Astrocyte (in vitro differentiated cells and primary cell): ENCODE measurements around the gene ZFYVE19. TPM values are rescaled to one million over a fixed set of nuclear protein-coding genes. Genes with fewer than 3 reads are reported as not detected.

Experiments
- DNase-seq: peaks from one replicate; pipeline ENCODE4 v3.0.0-alpha.2; 2010; ENCODE audit warnings: low read depth
- FAIRE-seq: peaks from 2 replicates; lab custom pipeline; 2011; peaks lifted over from hg19 to GRCh38; lab: Jason Lieb, UNC
- H2AFZ ChIP-seq: 2 replicates; pipeline ENCODE4 v1.6.0; 2012; ENCODE audit warnings: low read depth, low read length, inconsistent platforms
- H3K27ac ChIP-seq: 2 replicates; pipeline ENCODE4 v1.5.1; 2011; ENCODE audit warnings: low read depth, low read length, inconsistent platforms
- H3K27me3 ChIP-seq: 2 replicates; pipeline ENCODE4 v1.6.0; 2011; ENCODE audit warnings: low read length, inconsistent platforms; ENCODE audit not compliant: insufficient read depth
- H3K36me3 ChIP-seq: 2 replicates; pipeline ENCODE4 v1.5.1; 2011; ENCODE audit warnings: low read length, inconsistent platforms; ENCODE audit not compliant: insufficient read depth
- H3K4me1 ChIP-seq: 2 replicates; pipeline ENCODE4 v1.5.1; 2011; ENCODE audit warnings: low read length, inconsistent platforms; ENCODE audit not compliant: insufficient read depth
- H3K4me2 ChIP-seq: 2 replicates; pipeline ENCODE4 v1.6.0; 2012; ENCODE audit warnings: low read length, inconsistent platforms
- H3K4me3 ChIP-seq: 2 replicates; pipeline ENCODE4 v1.5.1; 2011; ENCODE audit warnings: low read depth, mild to moderate bottlenecking, low read length, inconsistent platforms; ENCODE audit not compliant: insufficient read depth
- H3K79me2 ChIP-seq: 2 replicates; pipeline ENCODE4 v1.6.0; 2012; ENCODE audit warnings: mild to moderate bottlenecking, low read length, inconsistent platforms; ENCODE audit not compliant: insufficient read depth
- H3K9ac ChIP-seq: 2 replicates; pipeline ENCODE4 v1.6.0; 2012; ENCODE audit warnings: mild to moderate bottlenecking, low read length, inconsistent platforms
- H3K9me3 ChIP-seq: 2 replicates; pipeline ENCODE4 v1.5.1; 2012; ENCODE audit warnings: low read depth, mild to moderate bottlenecking, low read length, inconsistent platforms; ENCODE audit not compliant: insufficient read depth
- H4K20me1 ChIP-seq: 2 replicates; pipeline ENCODE4 v1.6.0; 2012; ENCODE audit warnings: low read length, inconsistent platforms; ENCODE audit not compliant: insufficient read depth
- H3K27ac Mint-ChIP-seq: one replicate; pipeline ENCODE4 v1.8.0; 2021; ENCODE audit warnings: mild to moderate bottlenecking, mixed read lengths; ENCODE audit not compliant: unreplicated experiment
- H3K27me3 Mint-ChIP-seq: one replicate; pipeline ENCODE4 v1.8.0; 2021; ENCODE audit warnings: low read depth, mixed read lengths; ENCODE audit not compliant: unreplicated experiment
- H3K36me3 Mint-ChIP-seq: one replicate; pipeline ENCODE4 v1.8.0; 2021; ENCODE audit warnings: low read depth, mixed read lengths; ENCODE audit not compliant: unreplicated experiment
- H3K4me1 Mint-ChIP-seq: one replicate; pipeline ENCODE4 v1.8.0; 2021; ENCODE audit warnings: low read depth, mixed read lengths; ENCODE audit not compliant: unreplicated experiment
- H3K4me3 Mint-ChIP-seq: one replicate; pipeline ENCODE4 v1.8.0; 2021; ENCODE audit warnings: mild to moderate bottlenecking, moderate library complexity, mixed read lengths; ENCODE audit not compliant: unreplicated experiment
- H3K9me3 Mint-ChIP-seq: one replicate; pipeline ENCODE4 v1.8.0; 2021; ENCODE audit warnings: mild to moderate bottlenecking, mixed read lengths; ENCODE audit not compliant: unreplicated experiment
- CTCF ChIP-seq: IDR thresholded peaks from 2 replicates; pipeline ENCODE4 v1.5.1; 2011; ENCODE audit warnings: low read depth, mild to moderate bottlenecking, inconsistent platforms, low read length, moderate library complexity; ENCODE audit not compliant: insufficient read depth
- EZH2 ChIP-seq: IDR thresholded peaks from 2 replicates; pipeline ENCODE4 v1.6.1; 2012; ENCODE audit warnings: mild to moderate bottlenecking, low read length, inconsistent platforms; ENCODE audit not compliant: insufficient read depth
- total RNA-seq: library from RNA; stranded (reverse); gene quantifications from 2 replicates; pipeline ENCODE4 v1.2.1, GENCODE V29; 2021

The ZFYVE19 gene
- total RNA-seq, 1 donor from 2014 or later: 13.0 TPM

GRCh38 chr15:40852529-40852928 lies 45.6 kb downstream of the ZFYVE19 start:
- peaks cover 4% of the 10 kb centered on the region for H3K36me3 Mint-ChIP-seq
- FAIRE-seq: no peak

GRCh38 chr15:40853241-40853890 lies 46.5 kb downstream of the ZFYVE19 start:
- Mint-ChIP-seq H3K27ac (no peak overlapping the region), H3K27me3 (no peaks in the 10 kb centered on the region), H3K4me1 (no peaks in the 10 kb centered on the region), H3K9me3 (no peaks in the 10 kb centered on the region), H3K4me3 (no peak overlapping the region), H3K36me3 (peaks cover 4% of the 10 kb centered on the region)
- Histone ChIP-seq H2AFZ (no peak overlapping the region), H3K4me1 (no peaks in the 10 kb centered on the region), H4K20me1 (no peaks in the 10 kb centered on the region), H3K4me3 (no peak overlapping the region), H3K27ac (no peak overlapping the region), H3K36me3 (no peaks in the 10 kb centered on the region), H3K27me3 (no peaks in the 10 kb centered on the region), H3K79me2 (no peaks in the 10 kb centered on the region), H3K9me3 (no peaks in the 10 kb centered on the region), H3K9ac (no peak overlapping the region), H3K4me2 (no peak overlapping the region)
- no peak for DNase-seq
- no peak for FAIRE-seq
- TF ChIP-seq EZH2: no peak
- no peak for TF ChIP-seq CTCF

More at GRCh38 chr15:40852529-40852928, 45.6 kb downstream of the ZFYVE19 start:
- peaks cover 7% of the 10 kb centered on the region for H3K4me1 Mint-ChIP-seq
- Histone ChIP-seq H3K27ac (no peak overlapping the region), H3K4me3 (no peak overlapping the region), H3K27me3 (no peaks in the 10 kb centered on the region), H3K4me1 (no peaks in the 10 kb centered on the region), H3K36me3 (no peaks in the 10 kb centered on the region), H3K9me3 (no peaks in the 10 kb centered on the region), H3K79me2 (no peaks in the 10 kb centered on the region), H2AFZ (no peak overlapping the region), H3K9ac (no peak overlapping the region), H3K4me2 (no peak overlapping the region), H4K20me1 (no peaks in the 10 kb centered on the region)
- TF ChIP-seq CTCF (no peak), EZH2 (no peak)
- no peaks in the 10 kb centered on the region for H3K9me3 Mint-ChIP-seq
- DNase-seq: no peak
- no peak overlapping the region for H3K4me3 Mint-ChIP-seq
- H3K27me3 Mint-ChIP-seq: no peaks in the 10 kb centered on the region
- H3K27ac Mint-ChIP-seq: no peak overlapping the region

GRCh38 chr15:40854161-40854560 lies 47.3 kb downstream of the ZFYVE19 start:
- no peak overlapping the region for H3K27ac Mint-ChIP-seq
- no peak overlapping the region for H3K4me2 ChIP-seq
- peaks cover 4% of the 10 kb centered on the region for H3K36me3 Mint-ChIP-seq
- H3K27ac ChIP-seq: no peak overlapping the region
- no peaks in the 10 kb centered on the region for H3K27me3 ChIP-seq
- H3K27me3 Mint-ChIP-seq: no peaks in the 10 kb centered on the region
- H3K4me1 ChIP-seq: peaks cover under 1% of the 10 kb centered on the region
- H4K20me1 ChIP-seq: no peaks in the 10 kb centered on the region
- H3K4me1 Mint-ChIP-seq: no peaks in the 10 kb centered on the region
- H3K4me3 ChIP-seq: no peak overlapping the region
- no peaks in the 10 kb centered on the region for H3K9me3 ChIP-seq
- no peak overlapping the region for H2AFZ ChIP-seq
- FAIRE-seq (no peak), DNase-seq (no peak)
- no peaks in the 10 kb centered on the region for H3K79me2 ChIP-seq
- H3K9me3 Mint-ChIP-seq: peaks cover 2% of the 10 kb centered on the region
- H3K9ac ChIP-seq: no peak overlapping the region
- H3K36me3 ChIP-seq: no peaks in the 10 kb centered on the region
- no peak overlapping the region for H3K4me3 Mint-ChIP-seq
- TF ChIP-seq CTCF: no peak
- TF ChIP-seq EZH2: no peak
